Mucosa of gallbladder (tissue), 1 donor: ENCODE measurements around the gene TEX29. TPM values are rescaled to one million over a fixed set of nuclear protein-coding genes. Genes with fewer than 3 reads are reported as not detected.

ENCODE experiments used
- DNase-seq: peaks from one replicate; pipeline ENCODE4 v3.0.0-alpha.2; 2020; ENCODE audit warnings: low spot score
- total RNA-seq: library from RNA; stranded (reverse); gene quantifications from one replicate; pipeline ENCODE4 v1.2.1, GENCODE V29; 2021
- donor health status: DM: no; HTN: no; CAD: no.

The TEX29 gene
- total RNA-seq, 1 donor from 2014 or later: 0.92 TPM

DNA sequence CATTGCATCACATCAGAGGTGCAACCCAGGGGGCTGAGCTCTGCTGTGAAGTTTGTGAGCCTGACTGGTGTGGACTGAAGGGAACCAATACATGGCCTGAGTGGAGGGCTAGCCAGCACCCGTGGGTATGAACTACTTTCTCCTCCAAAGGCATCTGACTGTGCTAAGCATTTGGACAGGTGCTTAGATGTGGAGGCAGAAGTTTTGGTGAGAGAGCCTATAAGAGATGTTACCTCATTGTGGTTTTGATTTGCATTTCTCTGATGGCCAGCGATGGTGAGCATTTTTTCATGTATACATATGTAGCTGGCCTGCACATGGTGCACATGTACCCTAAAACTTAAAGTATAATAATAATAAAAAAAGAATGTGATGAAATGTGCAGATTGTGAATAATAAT lies 46.9 kb downstream of the TEX29 start:
- DNase-seq: no peak

GRCh38 chr13:111368091-111368490 lies 47.6 kb downstream of the TEX29 start:
- no peak for DNase-seq

DNA sequence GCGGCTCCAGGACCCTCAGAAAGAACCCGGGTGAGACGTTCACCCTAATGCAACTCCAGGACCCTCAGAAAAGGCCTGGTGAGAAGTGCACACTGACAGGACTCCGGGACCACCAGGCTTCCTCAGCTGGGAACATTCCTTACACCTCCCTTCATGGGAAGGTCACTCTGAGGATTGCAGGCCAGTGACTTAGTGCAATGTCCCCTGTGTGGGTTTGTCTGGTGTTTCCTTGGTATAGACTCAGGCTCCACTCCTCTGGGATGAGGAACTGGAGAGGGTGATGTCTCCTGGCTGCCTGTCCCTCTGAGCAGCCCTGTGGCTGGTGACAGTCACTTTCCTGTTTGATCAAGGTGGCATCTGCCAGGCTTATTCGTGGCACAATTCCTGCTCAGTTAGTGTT lies 49.7 kb downstream of the TEX29 start:
- DNase-seq: no peak

GRCh38 chr13:111370570-111371535 lies 50.4 kb downstream of the TEX29 start:
- DNase-seq: no peak

- no peak for DNase-seq
Observed at GRCh38 chr13:111371720-111372119, 51.3 kb downstream of the TEX29 start.

DNA sequence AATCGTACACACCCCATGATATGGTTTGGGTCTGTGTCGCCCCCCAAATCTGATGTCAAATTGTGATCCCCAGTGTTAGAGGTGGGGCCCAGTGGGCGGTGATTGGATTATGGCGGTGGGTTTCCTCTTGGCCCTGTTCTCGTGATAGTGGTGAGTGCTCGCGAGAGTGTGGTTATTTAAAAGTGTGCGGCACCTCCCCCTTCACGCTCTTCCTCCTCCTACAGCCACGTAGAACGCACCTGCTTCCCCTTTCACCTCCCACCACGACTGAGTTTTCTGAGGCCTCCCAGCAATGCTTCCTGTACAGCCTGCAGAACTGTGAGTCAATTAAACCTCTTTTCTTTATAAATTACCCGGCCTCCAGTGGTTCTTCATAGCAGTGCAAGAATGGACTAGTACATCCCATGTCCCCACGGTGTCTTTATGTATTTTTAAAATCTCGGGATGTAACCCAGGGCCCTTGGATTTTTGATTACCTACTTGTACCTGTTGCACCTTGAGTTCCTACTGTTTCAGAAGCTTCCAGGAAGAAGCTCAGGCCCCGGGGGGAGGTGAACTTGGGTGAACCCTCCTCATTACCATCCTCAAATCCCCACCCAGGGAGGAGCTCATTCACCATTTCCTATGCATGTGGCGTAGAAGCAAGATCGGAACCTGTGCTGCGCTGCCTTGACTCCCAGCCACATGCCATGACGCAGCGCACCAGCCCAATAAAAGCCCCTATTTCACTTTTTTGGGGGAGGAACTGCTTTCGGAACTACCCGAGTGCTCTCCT lies 52.4 kb downstream of the TEX29 start:
- no peak for DNase-seq

GRCh38 chr13:111373486-111373885 lies 53.0 kb downstream of the TEX29 start:
- DNase-seq: no peak

DNA sequence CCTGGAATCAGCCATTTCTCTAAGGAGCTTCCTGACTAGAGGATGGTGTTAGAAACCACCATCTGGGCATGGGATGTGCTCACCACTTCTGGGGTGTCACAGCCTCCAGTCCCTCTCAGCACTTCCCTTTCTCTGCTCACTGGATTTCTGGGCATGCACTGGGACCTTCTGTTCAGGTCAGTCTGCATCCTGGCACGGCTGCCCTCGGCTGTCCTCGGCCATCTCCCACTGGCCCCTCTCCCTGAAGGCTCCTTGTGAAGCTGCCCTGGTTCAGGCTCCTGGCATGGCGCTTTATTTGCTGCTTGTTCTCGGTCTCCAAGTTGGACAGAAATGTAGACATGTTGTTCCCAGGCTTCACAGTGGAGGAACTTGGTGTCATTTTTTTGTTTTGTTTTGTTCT lies 60.0 kb downstream of the TEX29 start:
- DNase-seq: no peak

DNA sequence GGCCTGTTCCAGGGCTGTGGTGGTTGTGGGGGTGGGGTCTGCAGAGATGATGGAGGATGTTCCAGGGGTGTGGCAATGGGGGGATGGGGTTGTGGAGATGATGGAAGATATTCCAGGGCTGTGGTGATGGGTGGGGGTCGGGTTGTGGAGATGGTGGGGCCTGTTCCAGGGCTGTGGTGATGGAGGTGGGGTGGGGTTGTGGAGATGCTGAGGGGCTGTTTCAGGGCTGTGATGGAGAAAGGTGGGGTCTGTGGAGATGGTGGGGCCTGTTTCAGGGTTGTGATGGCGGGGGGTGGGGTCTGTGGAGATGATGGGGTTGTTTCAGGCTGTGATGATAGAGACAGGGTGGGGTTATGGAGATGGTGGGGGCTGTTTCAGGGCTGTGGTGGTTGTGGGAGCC lies 62.0 kb downstream of the TEX29 start:
- DNase-seq: no peak

GRCh38 chr13:111382877-111383276 lies 62.4 kb downstream of the TEX29 start:
- DNase-seq: no peak

- no peak for DNase-seq
Observed at GRCh38 chr13:111383591-111384440, 63.4 kb downstream of the TEX29 start.

DNA sequence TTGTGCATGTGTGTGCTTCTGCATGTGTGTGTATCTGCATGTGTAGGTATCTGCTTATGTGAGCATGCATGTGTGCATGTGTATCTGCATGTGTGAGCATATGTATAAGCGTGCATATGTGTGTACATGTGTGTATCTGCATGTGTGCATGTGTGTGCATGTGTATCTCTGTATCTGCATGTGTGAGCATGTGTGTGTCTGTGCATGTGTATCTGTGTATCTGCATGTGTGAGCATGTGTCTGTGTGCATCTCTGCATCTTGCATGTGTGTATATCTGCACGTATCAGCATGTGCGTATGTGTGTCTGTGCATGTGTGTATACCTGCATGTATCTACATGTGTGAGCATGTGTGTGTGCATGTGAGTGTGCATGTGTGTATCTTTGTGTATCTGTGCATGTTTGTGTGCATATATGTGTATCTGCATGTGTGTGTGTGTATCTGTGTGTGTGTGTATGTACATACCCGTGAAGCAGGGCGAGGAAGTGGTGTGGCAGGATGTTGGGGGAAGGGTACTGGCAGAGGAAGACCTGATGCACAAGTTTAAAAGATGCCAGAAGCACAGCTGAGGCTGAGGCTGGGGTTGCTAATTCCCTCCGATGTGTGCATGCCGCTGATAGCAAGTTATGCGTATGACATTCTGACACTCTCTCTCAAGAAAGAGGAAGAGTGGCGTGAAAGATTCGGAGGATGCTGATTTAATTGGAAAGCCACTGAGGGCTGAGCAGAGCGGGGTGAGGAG lies 64.2 kb downstream of the TEX29 start:
- no peak for DNase-seq

GRCh38 chr13:111385183-111385857 lies 64.9 kb downstream of the TEX29 start:
- DNase-seq: no peak

DNA sequence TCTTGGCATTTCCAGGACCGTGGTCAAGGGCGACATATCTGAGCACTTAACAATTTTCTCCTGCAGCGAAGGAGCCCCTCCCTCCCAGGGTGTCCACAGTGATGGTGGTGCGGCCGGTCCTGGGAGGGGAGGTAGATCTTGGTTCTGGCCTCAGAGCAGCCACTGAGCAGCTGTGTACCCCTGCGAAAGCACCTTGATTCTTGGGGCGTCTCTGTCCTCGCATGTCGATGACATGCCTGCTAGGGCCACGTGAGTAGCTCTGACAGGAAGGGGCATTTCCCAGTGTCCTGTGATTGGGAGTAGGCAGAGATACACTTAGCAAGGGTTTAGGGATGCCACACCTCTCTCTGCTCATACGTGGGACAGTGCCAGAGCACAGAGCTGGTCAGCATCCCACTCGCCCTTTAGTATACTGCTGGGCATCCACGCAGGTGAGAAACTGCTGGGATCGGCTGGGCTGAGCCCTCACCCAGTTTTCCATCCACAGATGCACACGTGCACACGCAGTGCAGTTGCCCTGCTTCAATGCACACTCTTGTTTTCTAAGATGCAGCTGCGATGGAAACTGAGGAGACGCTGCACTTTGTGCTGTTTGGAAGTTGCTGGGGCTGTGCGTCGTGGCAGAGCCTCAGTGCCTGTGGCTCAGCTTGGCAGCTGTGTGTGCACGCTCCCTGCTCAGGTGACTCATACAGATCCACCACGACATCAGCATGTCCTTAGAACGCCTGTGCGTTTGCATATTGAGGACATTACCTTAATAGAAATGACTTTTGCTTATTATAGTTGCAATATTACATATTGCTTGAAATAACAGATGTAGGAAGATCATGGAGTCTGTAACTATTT lies 66.8 kb downstream of the TEX29 start:
- DNase-seq: no peak

DNA sequence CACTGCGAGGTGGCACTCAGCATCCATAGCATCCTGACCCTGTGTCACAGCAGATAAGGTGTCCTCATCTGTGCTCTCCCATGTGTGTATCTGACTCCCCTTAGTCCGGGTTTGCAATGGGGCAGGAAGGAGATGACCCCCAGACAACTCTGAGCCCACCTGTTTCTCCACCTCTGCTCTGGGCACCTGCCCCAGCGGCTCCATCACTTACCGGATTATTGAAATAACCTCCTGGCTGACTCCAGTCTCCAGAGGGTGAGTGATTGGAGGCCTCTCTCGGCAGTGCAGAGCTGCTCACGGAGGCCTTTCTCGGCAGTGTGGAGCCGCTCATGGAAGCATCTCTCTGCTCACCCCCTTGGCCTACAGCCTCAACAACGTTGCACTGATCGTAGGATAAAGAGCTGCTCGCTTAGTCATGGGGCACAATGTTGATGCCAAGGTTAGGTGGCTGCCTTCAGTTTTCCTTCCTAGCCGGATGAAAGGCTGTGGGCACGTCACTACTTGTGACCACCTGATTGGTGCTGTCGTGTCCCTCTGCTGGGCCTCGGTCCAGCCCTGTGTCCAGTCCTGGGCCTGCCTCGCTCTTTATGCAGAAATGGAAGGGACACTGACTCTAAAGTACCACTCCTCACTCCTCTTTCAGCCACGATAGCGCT lies 67.6 kb downstream of the TEX29 start:
- no peak for DNase-seq

- DNase-seq: no peak
Observed at GRCh38 chr13:111388851-111389500, 68.5 kb downstream of the TEX29 start.

- DNase-seq: no peak
Observed at GRCh38 chr13:111389621-111390521, 69.4 kb downstream of the TEX29 start.
